GM19455 (cell line): ENCODE data around the gene VPS13D.
"Not testable (repeated sequence)": the region's sequence is repeated elsewhere in the genome, so short reads cannot be mapped to it uniquely, and the experiment has no call there.

Experiments used
- ATAC-seq: cut with Tn5 transposase; IDR thresholded peaks from one replicate; pipeline ENCODE4 v1.9.1; 2021; ENCODE audit not compliant: unreplicated experiment

Gene VPS13D

GRCh38 chr1:12285496-12286143 is 55.8 kb downstream of the VPS13D start:
- ATAC-seq, result no peak

- no peak for ATAC-seq
These were observed 58.0 kb downstream of the VPS13D start for GRCh38 chr1:12287869-12288268.

- no peak for ATAC-seq
These were observed 61.0 kb downstream of the VPS13D start for GRCh38 chr1:12290828-12291227.

GRCh38 chr1:12293416-12293815 is 63.6 kb downstream of the VPS13D start:
- no peak for ATAC-seq

GRCh38 chr1:12294076-12294475 is 64.2 kb downstream of the VPS13D start:
- ATAC-seq, result no peak

- ATAC-seq, result no peak
These were observed 66.2 kb downstream of the VPS13D start for GRCh38 chr1:12296016-12296415.

GRCh38 chr1:12296623-12297022 is 66.8 kb downstream of the VPS13D start:
- peak; percentile 69 for ATAC-seq

GRCh38 chr1:12300706-12301105 is 70.9 kb downstream of the VPS13D start:
- no peak for ATAC-seq

GRCh38 chr1:12301518-12302237 is 71.8 kb downstream of the VPS13D start:
- no peak for ATAC-seq

GRCh38 chr1:12302798-12303447 is 73.1 kb downstream of the VPS13D start:
- no peak for ATAC-seq

- no peak for ATAC-seq
These were observed 75.5 kb downstream of the VPS13D start for GRCh38 chr1:12305377-12305776.

GRCh38 chr1:12309783-12310742 is 80.2 kb downstream of the VPS13D start:
- ATAC-seq, result no peak

- ATAC-seq, result no peak
These were observed 84.6 kb downstream of the VPS13D start for GRCh38 chr1:12314333-12314903.

- no peak for ATAC-seq
These were observed 85.3 kb downstream of the VPS13D start for GRCh38 chr1:12315146-12315545.

- ATAC-seq, result no peak
These were observed 86.5 kb downstream of the VPS13D start for GRCh38 chr1:12316331-12316730.

GRCh38 chr1:12320486-12320885 is 90.7 kb downstream of the VPS13D start:
- no peak for ATAC-seq

GRCh38 chr1:12324423-12324822 is 94.6 kb downstream of the VPS13D start:
- ATAC-seq, result no peak

GRCh38 chr1:12324973-12325372 is 95.1 kb downstream of the VPS13D start:
- ATAC-seq, result not testable (repeated sequence)

- no peak for ATAC-seq
These were observed 97.2 kb downstream of the VPS13D start for GRCh38 chr1:12326986-12327385.

GRCh38 chr1:12327566-12327965 is 97.7 kb downstream of the VPS13D start:
- no peak for ATAC-seq
